Glomerular endothelial cell (primary cell): Measurements from ENCODE around the gene P3H2. TPM values are rescaled to one million over a fixed set of nuclear protein-coding genes. Genes with fewer than 3 reads are reported as not detected.
"Not testable (repeated sequence)": the region's sequence is repeated elsewhere in the genome, so short reads cannot be mapped to it uniquely, and the experiment has no call there.

Source experiments
- DNase-seq: peaks from one replicate; pipeline ENCODE4 v3.0.0-alpha.2; 2011; ENCODE audit warnings: low read depth, low spot score; ENCODE audit errors: extremely low read depth
- total RNA-seq: library from RNA; depleted of rRNA; stranded (reverse); fragments of >200 nt; gene quantifications from 2 replicates; pipeline ENCODE4 v1.2.3, GENCODE V29; 2015

Gene P3H2
- total RNA-seq, 1 donor from 2014 or later = 29.1 TPM

DNA sequence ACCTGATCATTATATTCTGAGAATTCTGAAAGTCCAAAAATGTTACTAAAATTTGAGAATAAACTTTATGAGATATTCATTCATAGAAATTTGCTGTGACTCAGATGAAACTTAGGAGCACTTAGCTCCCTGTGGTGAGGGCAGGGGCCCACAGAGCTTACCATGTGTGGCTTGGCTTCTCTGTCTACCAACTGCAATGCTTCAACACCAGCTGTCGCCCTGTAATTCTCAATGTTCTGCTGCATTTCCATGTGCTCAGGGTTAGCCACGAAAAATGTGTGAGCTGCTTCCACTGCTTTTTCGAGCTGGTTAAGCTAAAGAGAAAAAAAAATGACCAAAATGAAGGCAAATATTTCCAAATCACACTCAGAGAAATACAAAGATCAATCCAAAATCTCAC lies 125.6 kb downstream of the P3H2 start:
- DNase-seq = no peak

DNA sequence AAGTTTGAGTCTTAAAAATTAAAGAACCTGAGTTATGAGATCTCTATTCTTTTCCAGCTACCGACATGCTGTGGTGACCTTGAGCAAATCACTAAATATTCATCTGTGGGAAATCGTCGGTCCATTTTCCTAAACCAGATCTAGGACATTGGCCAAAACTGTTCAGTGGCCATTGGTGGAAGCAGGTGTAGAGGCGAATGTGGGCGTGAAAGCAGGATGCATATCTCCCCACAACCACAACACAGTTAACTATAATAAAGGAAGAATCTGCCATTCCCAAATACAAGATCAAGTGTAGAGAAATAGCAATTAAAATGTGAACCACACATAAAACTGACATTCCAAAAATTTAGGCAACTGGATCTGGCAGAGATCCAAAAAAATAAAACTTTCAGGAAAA lies 129.9 kb downstream of the P3H2 start:
- no peak for DNase-seq

GRCh38 chr3:189988854-189989253 lies 131.8 kb downstream of the P3H2 start:
- no peak for DNase-seq

GRCh38 chr3:189988322-189988721 lies 132.4 kb downstream of the P3H2 start:
- DNase-seq = no peak

DNA sequence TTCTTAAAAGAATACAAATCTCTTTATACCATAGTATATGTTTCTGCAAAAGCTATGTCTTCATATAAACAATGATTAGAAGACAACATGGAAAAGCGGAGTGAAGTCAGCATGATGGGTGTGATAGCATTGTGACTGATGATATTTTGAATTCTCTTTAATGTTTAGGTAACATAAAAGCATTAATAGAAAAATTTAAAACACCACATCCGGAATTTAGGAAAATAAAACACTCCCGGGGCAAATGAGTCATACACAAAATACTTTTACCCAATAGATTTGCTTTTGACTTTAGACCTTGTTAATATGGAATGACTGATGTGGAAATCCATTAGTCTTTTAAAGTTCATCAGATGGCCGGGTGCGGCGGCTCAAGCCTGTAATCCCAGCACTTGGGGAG lies 134.7 kb downstream of the P3H2 start:
- no peak for DNase-seq

GRCh38 chr3:189983612-189984011 lies 137.1 kb downstream of the P3H2 start:
- no peak for DNase-seq

GRCh38 chr3:189982321-189982945 lies 138.3 kb downstream of the P3H2 start:
- no peak for DNase-seq

DNA sequence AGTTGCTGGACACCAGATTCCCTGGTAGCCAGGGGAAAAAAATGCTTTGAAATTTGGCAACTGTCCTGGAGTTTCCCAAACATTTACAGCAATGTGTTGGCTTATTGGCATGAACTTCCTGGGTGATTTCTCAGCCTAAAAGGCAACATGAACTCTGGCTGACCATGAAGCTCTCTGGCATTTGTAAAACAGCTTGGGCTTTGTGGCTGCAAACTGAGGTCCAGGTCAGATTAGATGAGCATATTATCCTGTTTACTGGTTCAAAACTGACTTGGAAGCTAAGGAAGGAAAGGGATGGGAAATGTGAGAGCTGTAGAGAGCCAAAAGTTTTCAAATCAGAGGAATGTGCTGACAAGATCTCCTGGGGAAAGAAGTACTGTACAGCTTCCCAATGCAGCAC lies 139.0 kb downstream of the P3H2 start:
- no peak for DNase-seq

DNA sequence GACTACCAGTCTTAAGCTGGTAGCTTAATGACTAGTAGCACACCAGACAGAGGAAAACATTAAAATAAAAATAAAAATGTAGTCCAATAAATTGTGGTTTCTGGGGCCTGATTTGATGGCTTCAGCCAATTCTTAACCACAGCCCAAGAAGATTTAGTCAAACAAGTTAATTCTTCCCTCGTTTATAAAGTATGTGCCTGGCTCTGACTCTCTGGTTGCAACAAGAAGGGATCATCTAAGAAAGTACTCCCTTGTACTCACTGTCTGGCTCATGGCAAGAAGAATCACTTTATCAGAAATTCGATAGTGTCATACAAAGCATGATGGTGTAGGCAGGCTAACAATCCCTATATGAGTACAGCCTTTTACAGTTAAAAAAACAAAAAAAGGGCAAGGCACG lies 141.9 kb downstream of the P3H2 start:
- no peak for DNase-seq

DNA sequence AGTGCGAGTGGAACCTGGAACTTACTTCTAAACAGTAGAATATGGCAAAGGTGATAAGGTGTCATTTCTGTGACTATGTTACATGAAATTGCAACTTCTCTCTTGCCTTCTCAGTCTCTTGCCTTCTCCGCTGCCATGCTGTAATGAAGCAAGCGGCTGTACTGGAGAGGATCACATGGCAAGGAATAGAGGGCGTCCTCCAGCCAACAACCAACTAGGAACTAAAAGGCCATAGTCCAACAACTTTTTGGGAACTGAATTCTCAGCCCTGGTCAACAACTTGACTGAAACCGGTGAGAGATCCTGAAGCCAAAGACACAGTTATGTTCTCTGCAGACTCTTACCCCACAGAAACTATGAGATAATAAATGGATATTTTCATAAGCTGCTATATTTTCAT lies 143.5 kb downstream of the P3H2 start:
- no peak for DNase-seq

DNA sequence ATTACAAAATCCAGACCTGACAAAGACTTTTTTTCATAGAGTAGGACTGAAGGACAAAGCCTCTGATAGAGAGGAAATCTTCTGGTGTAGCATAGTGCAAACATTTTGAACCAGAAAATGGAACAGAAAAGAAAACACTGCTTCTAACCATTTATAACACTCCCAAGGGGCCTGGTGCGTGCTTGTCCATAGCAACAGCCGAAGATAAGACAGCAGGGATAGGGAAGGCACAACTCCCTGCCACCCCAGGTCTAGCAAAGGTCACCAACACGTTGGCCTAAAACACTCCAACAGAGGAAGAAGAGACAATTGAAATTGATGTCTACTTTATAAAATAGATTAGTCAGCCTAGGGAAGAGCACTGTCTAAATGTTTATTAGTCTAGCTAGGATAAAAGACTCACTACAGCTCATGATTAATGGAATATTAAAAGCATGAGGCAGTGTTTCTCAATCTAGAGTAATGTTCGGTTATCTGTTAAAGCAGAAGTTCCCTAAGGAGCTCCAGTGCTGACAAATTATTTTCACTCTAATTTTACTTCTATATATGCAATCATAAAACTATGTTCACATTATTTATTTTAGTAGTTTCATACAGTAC lies 145.2 kb downstream of the P3H2 start:
- no peak for DNase-seq

- no peak for DNase-seq
Observed at GRCh38 chr3:189974359-189974758, 146.3 kb downstream of the P3H2 start.

GRCh38 chr3:189967254-189967865 lies 153.3 kb downstream of the P3H2 start:
- DNase-seq = peak; percentile 42

GRCh38 chr3:189966843-189967242 lies 153.9 kb downstream of the P3H2 start:
- no peak for DNase-seq

DNA sequence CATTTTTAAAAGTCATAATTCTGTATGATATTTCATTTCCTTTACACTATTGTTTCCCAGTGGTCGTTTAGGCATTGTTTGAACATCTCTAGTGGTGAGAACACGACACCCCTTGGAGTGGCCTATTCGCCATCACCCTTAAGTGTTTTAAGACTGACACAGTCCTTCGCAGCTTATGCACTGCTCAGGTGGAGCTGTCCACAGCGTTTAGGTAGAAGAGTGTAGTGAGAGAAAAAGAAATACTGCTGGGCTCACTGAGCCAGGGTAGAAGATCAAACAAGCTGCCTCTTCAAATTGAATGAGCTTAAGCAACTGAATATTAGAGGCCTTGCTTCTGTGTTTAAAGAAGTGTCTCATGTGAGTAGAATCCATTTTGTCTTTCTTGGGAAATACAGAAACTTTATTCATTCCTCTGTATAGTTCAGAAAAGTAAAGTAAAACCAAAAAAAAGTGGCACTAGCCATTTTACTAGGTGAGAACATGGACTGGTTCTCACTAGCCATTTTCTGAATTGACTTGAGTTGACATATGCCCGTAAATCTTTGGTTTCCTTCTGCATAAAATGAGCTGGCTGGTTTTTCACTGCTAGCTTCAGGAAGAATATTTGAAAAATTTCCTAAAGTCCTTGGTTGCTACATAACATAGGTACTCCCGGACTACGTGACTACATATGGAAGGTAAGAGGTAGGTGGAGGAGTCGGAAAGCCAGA lies 155.9 kb downstream of the P3H2 start:
- no peak for DNase-seq

DNA sequence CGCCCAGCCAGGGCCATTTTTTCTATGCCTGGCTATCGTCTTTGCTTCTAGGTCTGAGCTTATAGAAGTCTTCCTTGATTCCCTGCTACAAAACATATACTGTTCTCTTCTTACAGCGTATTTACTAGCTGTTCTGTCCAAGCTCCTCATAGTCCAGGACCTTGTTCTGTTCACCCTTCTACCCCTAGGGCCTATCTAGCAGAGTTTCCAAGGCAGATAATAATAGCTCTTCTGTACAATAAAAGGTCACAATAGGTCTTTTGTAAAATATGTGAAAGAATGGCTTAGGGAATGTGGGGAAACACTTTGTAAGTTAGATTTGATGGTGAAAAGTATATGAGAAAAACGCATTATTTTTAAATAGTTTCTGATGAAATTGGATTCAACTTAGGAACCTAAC lies 158.2 kb downstream of the P3H2 start:
- no peak for DNase-seq

DNA sequence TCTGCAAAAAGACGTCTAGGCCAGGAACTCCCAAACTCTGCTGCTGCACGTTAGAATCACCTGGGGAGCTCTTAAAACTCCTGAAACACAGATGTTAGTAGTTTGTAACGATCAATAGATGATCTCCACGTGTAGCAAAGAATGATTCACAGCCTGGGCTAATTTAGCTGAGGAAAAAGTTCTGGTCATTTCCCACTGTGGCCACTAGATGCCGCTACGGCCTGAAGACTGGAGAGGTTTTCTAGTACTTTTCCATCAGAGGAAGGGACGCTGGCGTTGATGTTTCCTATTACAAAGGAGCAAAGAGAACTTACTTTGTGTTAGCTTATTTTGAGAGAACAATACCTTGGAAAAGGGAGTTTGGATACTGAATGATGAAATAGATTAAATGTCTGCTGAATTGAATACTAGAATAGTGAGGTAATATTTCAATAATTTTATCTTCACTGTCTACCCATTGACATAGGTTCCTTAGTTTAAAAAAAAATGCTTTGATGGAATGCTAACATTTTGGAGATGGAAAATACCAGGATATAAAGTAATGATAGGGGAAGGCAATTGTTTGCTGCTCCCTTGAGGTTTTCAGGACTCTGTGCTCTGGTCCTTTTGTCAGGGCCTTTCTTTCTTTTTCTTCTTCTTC lies 159.1 kb downstream of the P3H2 start:
- peak; percentile 90 for DNase-seq

- not testable (repeated sequence) for DNase-seq
Observed at GRCh38 chr3:189961086-189961485, 159.6 kb downstream of the P3H2 start.

DNA sequence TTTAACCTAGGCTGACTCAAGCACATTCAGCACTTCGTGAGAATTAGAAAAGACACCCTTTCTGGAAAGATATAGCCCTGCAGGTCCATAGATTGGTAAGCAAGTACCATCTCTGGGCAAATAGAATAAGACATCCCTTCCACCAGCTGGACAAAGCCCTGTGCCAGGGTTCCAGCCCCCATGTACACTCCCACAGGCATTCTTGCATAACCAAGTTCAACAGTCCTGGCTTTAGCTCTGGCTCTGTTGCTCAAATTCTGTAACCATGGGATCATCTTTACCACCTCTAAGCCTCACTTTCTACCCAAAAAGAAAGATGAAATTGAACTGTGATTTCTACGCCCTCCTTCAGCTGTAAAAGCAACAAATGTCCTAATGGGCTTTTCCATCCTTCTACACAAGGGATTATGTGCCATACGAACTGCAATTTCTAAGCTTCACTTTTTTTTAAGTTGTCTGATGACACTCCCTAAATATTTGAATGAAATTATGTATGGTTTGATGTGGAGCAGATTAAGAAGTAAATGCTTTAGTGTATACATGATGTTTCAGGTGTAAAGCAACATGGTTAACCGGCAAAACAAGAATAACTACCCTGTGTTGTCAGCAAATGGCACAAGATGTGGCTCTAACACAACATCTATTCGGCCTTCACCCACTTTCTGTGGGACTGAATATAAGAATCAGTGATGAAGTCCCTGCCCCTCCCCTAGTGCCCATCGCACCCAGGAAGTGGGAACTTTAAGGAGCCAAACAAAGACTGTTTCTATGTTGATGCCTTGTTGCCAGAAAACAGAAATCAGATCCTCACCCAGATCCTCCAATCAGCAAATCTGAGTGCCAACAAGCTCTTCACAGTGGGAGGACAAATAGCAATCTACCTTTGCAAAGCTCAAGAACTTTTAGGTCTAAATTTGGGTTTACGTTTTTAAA lies 165.7 kb downstream of the P3H2 start:
- DNase-seq = no peak

DNA sequence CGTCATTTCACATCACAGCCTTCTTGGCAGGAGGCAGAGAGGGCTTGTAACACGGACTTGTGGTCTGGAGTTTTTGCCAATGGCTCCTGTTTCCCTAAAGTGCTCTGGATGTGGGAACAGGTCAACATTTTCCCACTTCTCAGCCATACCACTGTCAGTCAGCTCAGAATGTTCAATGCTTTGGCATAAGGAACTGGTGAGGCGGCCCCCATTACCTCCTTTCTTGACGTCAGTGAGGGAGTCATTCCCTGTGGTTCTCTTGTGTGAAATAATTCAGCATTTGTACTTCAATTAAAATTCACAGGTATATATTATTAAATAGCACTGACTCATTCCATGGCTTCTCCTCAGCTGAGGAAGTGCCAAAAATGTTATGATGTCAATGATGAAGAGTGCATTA lies 167.1 kb downstream of the P3H2 start:
- no peak for DNase-seq
